Measurements from ENCODE around the gene FMO1. TPM values are rescaled to one million over a fixed set of nuclear protein-coding genes. Genes with fewer than 3 reads are reported as not detected.
"Not testable (repeated sequence)": the region's sequence is repeated elsewhere in the genome, so short reads cannot be mapped to it uniquely, and the experiment has no call there.

The FMO1 gene
- polyA plus RNA-seq, 1 donor: 215 TPM

DNA sequence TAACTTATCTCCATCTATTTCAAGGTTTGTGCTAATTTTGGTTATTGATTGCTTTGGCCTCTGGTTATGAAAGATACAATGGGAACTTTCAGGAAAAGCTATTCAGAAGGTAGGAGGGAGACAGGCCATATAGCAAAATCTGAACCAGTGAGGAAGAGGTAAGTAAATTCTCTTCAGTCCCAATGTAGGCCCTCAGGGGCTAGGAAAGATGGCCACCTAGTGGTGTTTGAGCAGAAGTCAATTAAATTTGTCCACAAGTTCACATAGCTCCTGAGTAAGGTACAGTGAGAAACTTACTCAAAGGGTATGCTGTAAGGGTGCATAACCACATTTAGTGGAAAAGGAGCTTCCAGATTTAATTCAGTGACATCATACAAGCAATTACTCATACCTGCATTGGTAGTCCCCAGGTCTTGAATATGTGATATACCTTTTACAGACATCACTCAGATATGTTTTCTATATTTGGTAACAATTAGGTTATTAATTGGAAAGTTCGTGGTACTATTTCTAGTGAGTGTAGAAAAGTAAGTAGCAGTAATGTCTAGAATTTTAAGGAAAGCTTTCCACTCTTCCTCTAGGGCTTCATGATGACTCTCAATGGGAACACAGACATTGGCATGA lies 21.4 kb upstream of the FMO1 start:
- DNase-seq: peak; percentile 67

GRCh38 chr1:171231326-171231725 lies 17.0 kb upstream of the FMO1 start:
- no peak for DNase-seq

DNA sequence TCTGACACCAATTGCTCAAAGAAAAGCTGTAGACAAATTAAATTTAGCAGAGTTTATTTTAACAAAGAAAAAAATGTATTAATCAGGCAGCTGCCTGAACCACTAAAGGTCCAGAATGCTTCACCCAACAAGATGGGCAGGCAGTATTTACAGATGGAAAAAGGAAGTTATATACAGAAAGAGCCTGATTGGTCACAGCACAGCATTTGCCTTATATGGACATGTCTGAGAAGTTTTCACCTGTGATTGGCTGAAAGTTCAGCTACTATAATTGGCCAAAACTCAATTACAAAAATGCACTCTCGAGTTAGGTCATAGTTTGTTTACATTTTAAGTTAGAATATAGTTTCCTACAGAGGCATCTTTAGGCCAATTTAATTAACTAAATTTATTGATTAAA lies 15.1 kb upstream of the FMO1 start:
- DNase-seq: no peak

GRCh38 chr1:171236231-171236630 lies 12.1 kb upstream of the FMO1 start:
- not testable (repeated sequence) for DNase-seq

GRCh38 chr1:171243878-171244277 lies 4.4 kb upstream of the FMO1 start:
- no peak for DNase-seq

- no peak for DNase-seq
These were observed 2.7 kb upstream of the FMO1 start for GRCh38 chr1:171245458-171246064.

GRCh38 chr1:171247501-171247900 lies 793 bp upstream of the FMO1 start:
- no peak for DNase-seq

- no peak for DNase-seq
These were observed 547 bp downstream of the FMO1 start for GRCh38 chr1:171248841-171249240.

GRCh38 chr1:171250263-171250662 lies 2.0 kb downstream of the FMO1 start:
- no peak for DNase-seq

DNA sequence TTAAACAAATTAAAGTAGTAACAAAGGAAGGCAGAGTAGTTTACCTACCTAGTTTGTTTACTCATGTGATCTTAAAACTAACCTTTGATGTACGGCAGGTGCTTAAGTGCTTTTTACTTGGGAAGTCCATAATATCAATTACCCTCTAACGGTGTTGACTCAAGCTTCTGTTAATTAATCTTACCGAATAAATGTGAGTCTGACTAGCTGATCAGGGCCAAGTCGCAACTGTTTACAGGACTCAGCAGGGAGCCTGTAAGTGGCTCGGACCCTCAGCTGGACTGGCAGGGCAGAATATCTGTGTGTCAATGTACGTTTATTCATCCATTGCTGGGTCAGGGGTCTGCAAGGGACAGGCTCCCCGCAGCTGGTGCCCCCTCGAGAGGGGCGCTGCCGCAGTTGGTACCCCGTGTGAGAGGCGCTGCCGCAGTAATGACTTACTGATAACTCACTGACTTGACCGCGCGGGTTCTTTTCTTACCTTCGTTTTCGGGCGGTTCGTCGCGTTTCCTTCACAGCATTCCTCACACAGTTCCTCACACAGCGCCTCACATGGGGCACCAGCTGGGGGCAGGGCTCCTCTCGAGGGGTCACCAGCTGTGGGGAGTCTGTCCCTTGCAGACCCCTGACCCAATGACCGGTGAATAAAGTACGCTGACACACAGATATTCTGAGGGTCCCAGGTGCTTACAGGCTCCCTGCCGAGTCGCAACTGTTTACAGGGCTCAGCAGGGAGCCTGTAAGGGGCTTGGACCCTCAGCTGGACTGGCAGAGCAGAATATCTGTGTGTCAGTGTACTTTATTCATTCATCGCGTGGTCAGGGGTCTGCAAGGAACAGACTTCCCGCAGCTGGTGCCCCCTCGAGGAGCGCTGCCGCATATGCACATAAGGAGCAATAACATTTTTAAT lies 3.0 kb downstream of the FMO1 start:
- DNase-seq: no peak

- no peak for DNase-seq
These were observed 3.6 kb downstream of the FMO1 start for GRCh38 chr1:171251952-171252300.

GRCh38 chr1:171252482-171252881 lies 4.2 kb downstream of the FMO1 start:
- DNase-seq: no peak

- DNase-seq: no peak
These were observed 6.6 kb downstream of the FMO1 start for GRCh38 chr1:171254859-171255258.

DNA sequence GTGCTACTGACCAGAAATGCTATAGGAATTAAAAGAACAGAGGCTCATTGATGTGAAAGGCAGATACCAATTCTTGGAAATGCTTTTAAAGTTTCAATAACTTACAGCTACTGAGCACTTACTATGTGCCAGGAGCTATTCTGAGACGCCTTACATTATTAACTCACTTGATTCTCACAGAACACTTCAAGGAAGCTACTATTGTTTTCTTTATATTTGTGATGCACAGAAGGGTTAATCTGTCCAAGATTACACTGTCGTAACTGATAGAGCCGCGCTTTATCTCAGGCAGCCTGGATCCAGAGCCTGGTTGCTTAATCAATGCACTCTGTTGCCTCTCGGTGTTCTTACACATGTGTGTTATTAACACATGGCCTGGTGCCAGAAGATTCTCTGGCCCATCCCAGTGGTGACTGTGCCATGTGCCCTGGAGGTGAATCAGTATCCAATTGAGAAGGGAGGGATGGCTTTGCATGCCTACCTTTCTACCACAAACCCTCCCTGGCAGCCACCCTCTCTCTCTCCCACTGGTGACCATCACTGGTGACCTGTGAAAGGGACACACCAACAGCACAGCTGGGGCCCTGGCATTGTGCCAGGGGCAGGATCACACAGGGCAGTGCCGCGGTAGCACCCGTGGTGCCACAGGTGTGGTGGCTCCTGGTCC lies 8.8 kb downstream of the FMO1 start:
- no peak for DNase-seq

- no peak for DNase-seq
These were observed 9.3 kb downstream of the FMO1 start for GRCh38 chr1:171257607-171258076.

DNA sequence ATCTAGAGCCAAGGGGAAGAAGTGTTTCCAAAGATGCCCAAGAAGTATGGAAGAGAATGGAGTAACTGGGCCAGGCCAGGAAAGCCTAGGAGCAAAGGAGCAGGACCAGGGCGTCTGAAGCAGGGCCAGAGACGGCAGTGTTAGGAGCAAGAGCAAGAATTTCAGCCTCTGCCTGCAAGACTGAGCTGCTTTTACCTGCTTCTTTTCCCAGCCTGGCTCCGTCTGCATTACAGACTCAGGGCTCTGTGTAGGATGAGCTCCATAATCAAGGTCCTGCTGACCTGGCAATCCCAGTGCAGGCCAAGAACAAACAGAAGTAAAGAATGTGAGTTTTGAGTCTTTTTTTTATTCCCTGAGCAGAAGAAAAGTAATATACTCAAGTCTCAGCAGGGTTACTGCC lies 10.1 kb downstream of the FMO1 start:
- DNase-seq: no peak

GRCh38 chr1:171258943-171259342 lies 10.6 kb downstream of the FMO1 start:
- DNase-seq: no peak

DNA sequence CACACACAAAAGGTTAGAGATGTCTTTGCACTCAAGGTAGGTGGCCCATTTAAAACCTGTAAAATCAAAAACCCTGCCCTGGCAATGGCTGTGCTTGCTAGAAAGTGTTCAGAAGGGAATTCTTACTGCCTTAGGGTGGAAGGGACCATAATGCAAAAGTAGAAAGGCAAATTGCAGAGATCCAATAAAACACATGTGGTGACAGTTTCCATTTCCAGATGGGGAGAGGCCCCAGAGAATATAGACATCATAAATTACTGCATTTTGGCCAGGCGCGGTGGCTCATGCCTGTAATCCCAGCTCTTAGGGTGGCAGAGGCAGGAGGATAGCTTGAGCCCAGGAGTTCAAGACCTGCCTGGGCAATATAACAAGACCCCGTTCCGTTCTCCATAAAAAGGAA lies 13.0 kb downstream of the FMO1 start:
- no peak for DNase-seq

- no peak for DNase-seq
These were observed 15.6 kb downstream of the FMO1 start for GRCh38 chr1:171263901-171264300.

DNA sequence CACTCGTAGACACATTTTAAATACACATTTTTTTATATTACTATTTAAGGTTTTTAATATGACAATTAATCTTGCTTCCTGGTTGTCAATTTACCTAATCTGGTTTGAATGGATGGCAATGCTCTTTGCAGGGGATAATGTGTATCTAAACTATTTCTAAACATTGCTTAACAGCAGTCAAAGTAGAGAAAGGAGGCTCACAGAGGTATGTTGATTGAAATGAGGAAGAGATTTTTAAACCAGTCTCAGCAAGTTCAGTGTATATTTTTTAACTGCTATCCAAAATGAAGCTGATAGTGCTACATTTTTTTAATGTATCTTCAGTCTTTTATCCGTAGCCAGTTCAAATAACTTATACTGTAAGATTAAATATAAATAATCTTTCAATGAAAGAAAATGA lies 17.4 kb downstream of the FMO1 start:
- no peak for DNase-seq

DNA sequence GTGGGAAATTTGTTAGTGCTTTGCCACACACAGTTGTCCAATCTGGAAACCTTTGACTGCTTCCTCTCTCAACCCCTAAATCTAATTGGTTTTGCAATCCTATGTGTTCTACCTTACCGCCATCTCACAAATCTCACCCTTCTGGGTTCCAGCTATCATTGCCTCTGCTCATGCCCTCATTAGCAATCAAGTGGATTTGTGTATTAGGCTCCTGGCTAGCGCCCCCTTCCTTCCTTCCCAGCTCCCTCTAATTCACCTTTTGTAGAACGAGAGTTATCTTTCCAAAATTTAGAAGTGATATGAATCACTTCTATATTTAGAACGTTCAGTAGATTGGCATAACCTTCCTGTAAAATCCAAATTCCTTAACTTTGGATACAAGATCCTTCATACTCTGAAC lies 18.6 kb downstream of the FMO1 start:
- DNase-seq: no peak

GRCh38 chr1:171267391-171267790 lies 19.1 kb downstream of the FMO1 start:
- no peak for DNase-seq

GRCh38 chr1:171270806-171271205 lies 22.5 kb downstream of the FMO1 start:
- no peak for DNase-seq

All from left kidney (tissue), 2 donors.